CD4-positive, alpha-beta T cell treated with Interleukin-15 for 4 hours (primary cell): ENCODE measurements around the gene FEZF1.
"Not testable (repeated sequence)": the region's sequence is repeated elsewhere in the genome, so short reads cannot be mapped to it uniquely, and the experiment has no call there.

Experiments used
- DNase-seq: peaks from one replicate; pipeline ENCODE4 v3.0.0-alpha.2; 2020; ENCODE audit warnings: low spot score

Gene FEZF1

GRCh38 chr7:122307228-122307621 lies 2.7 kb upstream of the FEZF1 start:
- DNase-seq = no peak

- no peak for DNase-seq
These were observed 2.0 kb upstream of the FEZF1 start for GRCh38 chr7:122306320-122307227.

- DNase-seq = no peak
These were observed 1.1 kb upstream of the FEZF1 start for GRCh38 chr7:122305475-122306319.

DNA sequence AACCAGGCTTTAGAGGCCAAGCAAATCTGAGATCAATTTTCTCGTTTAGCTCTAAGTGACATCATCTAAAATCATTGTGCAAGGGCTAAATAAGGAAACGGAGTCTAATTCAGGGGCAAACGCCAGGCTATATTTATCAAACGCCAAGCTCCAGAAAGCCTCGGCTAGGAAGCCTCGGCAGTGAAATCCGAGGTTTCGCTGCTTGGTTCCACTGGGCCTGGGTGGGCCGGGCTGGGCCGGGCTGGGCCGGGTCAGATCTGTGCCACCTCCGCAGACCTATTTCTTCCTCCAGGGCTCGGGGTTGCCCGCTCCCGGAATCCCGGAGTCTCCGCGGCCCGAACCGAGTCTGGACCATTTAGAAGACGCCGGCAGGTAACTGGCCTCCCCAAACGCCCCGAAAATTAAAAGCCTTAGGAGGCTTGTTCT lies 459 bp upstream of the FEZF1 start:
- no peak for DNase-seq

DNA sequence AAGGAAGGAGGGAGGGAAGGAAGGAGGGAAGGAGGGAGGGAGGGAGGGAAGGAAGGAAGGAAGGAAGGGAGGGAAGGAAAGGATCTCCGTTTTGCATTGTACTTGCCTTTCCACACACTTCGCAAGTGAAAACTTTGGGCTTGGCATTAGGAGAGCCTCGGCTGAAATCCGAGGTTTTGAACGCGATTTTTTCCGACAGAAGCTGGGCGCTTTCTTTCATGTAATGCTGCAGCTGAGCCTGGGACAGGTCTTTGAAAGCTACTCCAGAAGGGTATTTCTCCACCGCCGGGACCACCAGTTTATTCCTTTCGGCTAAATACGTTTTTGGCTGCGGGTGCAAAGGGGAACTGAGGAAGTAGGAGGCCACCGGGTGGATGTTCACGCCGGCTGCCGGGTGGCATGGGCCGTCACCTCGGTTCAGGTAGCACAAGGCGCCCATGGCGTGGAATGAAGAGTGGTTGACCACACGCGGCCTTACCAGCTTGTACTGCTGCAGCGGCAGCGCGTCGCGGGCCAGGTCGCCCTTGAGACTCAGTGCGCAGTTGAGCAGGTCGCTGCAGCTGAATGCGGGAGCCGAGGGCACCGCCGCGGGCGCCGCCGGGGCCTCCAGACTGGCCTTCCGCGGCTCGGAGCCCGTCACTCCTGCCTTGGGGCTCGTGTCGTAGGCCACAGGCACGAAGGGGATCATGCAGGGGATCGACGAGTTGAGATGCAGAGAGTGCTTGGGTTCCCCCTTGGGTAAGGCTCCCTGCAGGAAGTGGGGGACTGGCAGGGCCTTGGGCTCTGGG lies 825 bp downstream of the FEZF1 start:
- no peak for DNase-seq

DNA sequence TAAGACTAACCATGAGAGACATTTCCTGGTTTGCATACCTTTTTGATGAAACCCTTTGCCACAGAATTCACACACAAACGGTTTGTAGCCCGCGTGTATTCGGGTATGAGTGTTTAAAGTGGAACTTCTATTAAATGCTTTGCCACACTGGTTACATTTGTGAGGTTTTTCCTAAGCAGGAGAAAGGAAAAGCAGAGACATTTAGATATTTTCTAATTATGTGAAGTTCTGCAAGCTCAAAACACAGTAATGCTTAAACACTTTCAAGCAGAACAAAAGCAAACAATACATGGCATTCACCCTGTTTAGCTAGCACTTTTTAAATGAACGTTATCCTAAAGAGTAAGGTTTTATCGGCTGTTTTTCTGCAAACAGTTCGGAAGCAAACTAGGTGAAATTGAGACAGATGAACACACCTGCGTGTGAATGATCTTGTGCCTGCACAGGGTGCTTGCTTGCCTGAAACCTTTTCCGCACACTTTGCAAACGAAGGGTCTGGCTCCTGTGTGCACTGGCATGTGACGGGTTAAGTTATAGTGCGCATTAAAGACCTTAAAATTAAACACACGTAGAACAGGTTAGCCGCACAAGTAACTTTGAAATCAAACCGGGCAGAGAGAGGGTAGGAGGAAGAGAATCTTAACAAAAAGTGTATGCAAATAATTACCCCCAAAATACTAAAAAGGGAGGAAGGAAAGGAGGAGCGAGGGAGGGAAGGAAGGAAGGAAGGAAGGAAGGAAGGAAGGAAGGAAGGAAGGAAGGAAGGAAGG lies 1.6 kb downstream of the FEZF1 start:
- DNase-seq = no peak

GRCh38 chr7:122301858-122302760 lies 2.4 kb downstream of the FEZF1 start:
- no peak for DNase-seq

- DNase-seq = no peak
These were observed 3.4 kb downstream of the FEZF1 start for GRCh38 chr7:122300956-122301833.

DNA sequence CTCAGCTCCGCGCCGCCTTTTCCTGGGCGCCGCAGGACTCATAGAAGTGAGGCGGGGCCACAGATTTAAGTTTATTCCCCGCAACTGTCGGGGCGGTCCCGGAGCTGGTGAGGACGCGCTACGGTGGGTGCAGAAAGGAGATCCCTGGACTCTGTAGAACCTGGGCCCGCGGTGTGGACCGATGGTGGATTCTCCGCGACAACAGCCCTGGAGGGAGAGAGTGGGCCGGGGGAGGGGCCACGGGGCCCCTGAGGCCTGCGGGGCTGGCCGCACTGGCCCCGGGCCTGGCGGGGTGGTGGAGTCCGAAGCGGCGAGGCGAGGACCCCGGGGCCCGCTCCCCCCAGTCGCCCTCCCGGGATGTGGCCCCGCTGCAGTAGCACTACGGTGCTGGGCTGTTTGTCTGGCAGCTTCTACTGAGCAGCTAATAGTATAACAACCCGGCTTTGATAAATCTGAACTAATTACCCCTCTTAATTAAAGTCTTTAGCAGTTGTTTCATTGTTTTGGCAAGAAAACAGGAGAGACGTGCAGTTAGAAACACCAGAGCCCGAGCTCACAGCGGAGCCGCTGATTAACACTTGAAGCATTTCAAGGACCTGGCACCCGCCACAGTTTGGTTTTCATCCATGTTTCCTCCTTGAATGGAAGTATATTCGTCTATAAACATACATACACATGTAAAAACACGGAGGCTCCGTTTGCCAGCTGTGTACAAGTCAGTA lies 4.2 kb downstream of the FEZF1 start:
- DNase-seq = no peak

DNA sequence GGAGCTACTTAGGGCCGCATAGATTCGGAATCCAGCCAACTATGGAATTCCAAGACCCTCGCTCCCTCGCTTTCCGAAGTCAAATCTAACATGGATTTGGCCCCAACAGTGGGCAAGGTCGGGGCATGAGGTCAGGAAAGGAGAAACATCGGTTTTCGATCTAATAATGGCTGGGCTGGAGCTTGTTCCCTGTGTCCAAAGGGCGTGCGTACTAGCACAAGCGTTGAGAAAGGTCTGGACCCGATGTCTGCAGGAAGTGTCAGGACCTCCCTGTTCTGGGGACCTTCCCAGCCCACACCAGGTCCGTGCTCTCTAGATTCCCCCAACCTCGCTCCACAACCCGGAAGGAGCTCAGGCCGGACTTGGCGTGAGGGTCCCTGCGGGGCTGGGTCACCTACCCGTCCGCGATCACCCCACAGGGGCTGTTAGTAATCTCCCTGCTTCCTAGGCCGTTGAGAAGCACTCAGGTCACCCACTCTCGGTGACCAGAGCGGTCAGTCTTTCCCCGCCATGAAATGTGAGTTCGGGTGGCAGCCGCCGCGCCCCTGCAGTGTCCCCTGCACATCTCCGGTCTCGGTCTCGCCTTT lies 4.8 kb downstream of the FEZF1 start:
- no peak for DNase-seq

DNA sequence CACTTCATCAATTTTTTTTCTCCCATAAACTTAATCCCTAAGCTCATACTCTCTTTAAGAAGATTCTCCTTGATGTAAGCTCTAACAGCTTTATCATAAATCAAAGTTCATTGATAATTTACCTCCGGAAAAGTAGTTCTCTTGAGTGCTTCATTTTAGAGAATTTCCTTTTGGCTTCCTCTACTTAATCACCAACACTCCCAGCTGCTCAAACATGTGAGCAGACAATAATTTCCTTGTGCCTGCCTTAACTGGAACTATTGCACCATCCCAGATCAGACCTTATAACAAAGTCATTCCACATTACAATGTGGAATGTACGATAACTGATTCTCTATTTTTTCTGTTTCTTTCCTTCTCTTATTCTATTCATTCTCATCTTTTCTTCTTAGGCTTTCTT lies 5.9 kb downstream of the FEZF1 start:
- no peak for DNase-seq

DNA sequence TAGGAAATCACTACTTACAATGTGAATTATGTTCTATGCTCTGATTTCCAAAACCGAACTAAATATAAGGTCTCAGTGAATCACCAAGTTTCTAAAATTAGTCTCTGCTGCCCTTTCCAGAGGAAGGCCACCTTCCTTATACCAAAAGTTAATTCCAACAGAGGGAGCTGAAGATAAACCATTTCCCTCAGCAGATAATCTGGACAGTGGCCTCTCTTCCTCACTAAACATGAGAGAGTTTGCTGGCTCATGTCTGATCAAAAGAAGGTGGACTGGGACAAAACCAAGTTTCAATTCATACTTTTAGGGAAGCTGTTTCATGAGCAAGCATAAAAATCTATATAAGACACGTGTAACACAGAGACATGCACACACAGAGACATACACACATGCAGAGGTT lies 6.4 kb downstream of the FEZF1 start:
- no peak for DNase-seq

DNA sequence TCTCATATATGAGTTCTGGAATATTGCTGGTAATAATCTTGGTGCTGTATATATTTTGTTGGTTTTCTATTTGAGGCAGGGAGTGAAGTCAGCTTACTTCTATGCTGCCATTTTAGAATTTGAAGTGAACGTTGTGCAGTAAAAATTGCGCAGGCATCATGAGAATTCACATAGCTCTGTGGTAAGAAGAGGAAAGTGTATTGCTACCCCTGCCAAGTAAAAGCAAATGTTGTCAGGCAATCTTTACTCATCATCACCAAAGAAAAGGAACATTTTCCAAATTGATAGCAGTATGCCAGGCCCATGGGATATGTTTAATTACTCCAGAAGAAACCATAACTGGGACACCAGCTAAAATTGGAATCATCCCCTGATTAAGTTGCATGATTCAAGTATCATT lies 13.4 kb downstream of the FEZF1 start:
- DNase-seq = no peak

DNA sequence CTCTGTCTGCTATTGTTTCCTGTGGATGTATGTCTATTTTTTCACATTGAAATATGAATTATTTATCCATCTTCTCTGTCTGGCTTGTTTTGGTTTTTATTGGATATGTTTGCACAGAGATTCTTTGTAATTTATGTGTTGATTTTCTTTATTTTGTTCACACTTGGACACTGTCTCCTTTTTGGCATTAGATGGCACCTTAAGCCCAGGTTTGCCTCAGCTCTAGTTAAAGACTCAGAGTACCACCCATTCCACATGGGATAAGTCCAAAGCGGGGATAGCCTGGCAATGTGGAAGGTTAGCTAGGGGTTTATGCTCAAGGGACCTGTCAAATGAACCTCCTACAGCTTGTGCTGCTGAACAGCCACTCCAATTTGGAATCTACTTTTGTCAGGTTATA lies 14.1 kb downstream of the FEZF1 start:
- DNase-seq = no peak

DNA sequence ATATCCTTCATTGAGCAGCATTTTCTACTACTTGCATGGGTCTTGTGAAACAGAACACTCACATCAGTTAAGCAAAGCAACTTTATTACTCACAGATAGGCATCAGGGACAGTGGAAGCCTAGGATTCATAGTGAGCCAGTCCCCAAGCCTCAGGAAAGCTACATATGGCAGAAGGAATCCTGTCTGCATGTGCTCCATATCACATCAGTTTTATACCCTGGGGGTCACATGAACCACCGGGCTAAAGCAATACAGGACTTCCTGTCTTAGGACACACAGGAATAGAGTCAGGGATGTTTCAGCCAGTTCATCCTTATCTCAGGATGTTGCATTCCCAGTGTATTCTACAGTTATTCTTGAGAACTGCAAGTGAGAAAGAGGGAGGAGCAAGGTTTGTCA lies 15.1 kb downstream of the FEZF1 start:
- DNase-seq = no peak

DNA sequence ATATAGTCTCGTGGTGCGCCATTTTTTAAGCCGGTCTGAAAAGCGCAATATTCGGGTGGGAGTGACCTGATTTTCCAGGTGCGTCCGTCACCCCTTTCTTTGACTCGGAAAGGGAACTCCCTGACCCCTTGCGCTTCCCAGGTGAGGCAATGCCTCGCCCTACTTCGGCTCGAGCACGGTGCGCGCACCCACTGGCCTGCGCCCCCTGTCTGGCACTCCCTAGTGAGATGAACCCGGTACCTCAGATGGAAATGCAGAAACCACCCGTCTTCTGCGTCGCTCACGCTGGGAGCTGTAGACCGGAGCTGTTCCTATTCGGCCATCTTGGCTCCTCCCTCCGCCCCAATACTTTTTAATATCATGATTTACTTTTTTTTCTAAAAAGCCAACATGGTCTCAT lies 19.9 kb downstream of the FEZF1 start:
- DNase-seq = not testable (repeated sequence)

DNA sequence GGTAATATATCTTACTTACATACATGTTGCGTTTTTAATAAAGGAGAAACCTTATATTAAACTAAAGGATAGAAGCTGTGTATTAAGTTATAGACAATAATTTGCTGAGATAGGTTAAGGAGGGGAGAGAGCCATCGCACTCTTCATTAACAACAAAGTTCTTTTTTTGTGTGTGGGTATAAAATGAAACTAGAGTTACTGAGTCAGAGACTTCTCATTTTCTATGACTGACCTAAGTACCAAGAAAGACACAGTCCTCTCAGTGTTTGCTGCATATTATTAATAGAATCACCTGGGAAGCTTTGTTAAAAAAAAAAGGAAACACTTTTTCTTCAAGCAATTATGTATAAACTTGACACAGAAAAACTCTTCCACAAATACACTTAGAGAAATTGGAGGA lies 31.4 kb downstream of the FEZF1 start:
- DNase-seq = no peak

- no peak for DNase-seq
These were observed 35.3 kb downstream of the FEZF1 start for GRCh38 chr7:122269241-122269640.
